GM08714 (cell line): ENCODE results near the gene MOB1B.
"Not testable (repeated sequence)": the region's sequence is repeated elsewhere in the genome, so short reads cannot be mapped to it uniquely, and the experiment has no call there.

Source experiments
- H3K4me3 ChIP-seq: fragments of 200-500 bp; sonication (Bioruptor generic); 2 replicates; pipeline ENCODE4 v1.5.1; 2014; ENCODE audit warnings: mild to moderate bottlenecking, low read length, inconsistent platforms
- ZNF274 ChIP-seq: IDR thresholded peaks from 2 replicates; pipeline ENCODE4 v1.6.1; 2012; ENCODE audit warnings: mild to moderate bottlenecking, low read depth, low read length

Gene MOB1B

GRCh38 chr4:70997036-70997435, 94.9 kb downstream of the MOB1B start:
- no peak overlapping the region; the same call in 1 of the 2 replicates for H3K4me3 ChIP-seq
- TF ChIP-seq ZNF274 = no peak

- no peak overlapping the region; the same call in 1 of the 2 replicates for H3K4me3 ChIP-seq
- no peak for TF ChIP-seq ZNF274
Observed at GRCh38 chr4:70997546-70997945, 95.4 kb downstream of the MOB1B start.

GRCh38 chr4:70999639-71000038, 97.5 kb downstream of the MOB1B start:
- not testable (repeated sequence) for H3K4me3 ChIP-seq

- not testable (repeated sequence) for H3K4me3 ChIP-seq
Observed at GRCh38 chr4:71001363-71001762, 99.2 kb downstream of the MOB1B start.

GRCh38 chr4:71004281-71004851, 102.2 kb downstream of the MOB1B start:
- no peak for TF ChIP-seq ZNF274
- no peak overlapping the region; the same call in 1 of the 2 replicates for H3K4me3 ChIP-seq

- not testable (repeated sequence) for H3K4me3 ChIP-seq
Observed at GRCh38 chr4:71005025-71005424, 102.9 kb downstream of the MOB1B start.

GRCh38 chr4:71006203-71006907, 104.2 kb downstream of the MOB1B start:
- TF ChIP-seq ZNF274 = no peak
- H3K4me3 ChIP-seq = peak overlapping the region; percentile 39

GRCh38 chr4:71008196-71008595, 106.0 kb downstream of the MOB1B start:
- no peak for TF ChIP-seq ZNF274
- no peak overlapping the region for H3K4me3 ChIP-seq

- no peak overlapping the region for H3K4me3 ChIP-seq
- TF ChIP-seq ZNF274 = no peak
Observed at GRCh38 chr4:71009086-71009485, 106.9 kb downstream of the MOB1B start.

GRCh38 chr4:71009890-71010588, 107.9 kb downstream of the MOB1B start:
- no peak for TF ChIP-seq ZNF274
- no peak overlapping the region for H3K4me3 ChIP-seq

GRCh38 chr4:71011451-71011850, 109.3 kb downstream of the MOB1B start:
- no peak for TF ChIP-seq ZNF274

GRCh38 chr4:71017391-71017790, 115.2 kb downstream of the MOB1B start:
- H3K4me3 ChIP-seq = not testable (repeated sequence)

More at GRCh38 chr4:71011451-71011850, 109.3 kb downstream of the MOB1B start:
- H3K4me3 ChIP-seq = no peak overlapping the region

GRCh38 chr4:71020611-71021010, 118.4 kb downstream of the MOB1B start:
- no peak overlapping the region for H3K4me3 ChIP-seq
- no peak for TF ChIP-seq ZNF274

GRCh38 chr4:71025654-71026053, 123.5 kb downstream of the MOB1B start:
- no peak for TF ChIP-seq ZNF274
- H3K4me3 ChIP-seq = no peak overlapping the region

GRCh38 chr4:71026086-71026485, 123.9 kb downstream of the MOB1B start:
- no peak for TF ChIP-seq ZNF274
- no peak overlapping the region for H3K4me3 ChIP-seq

GRCh38 chr4:71027611-71028010, 125.4 kb downstream of the MOB1B start:
- TF ChIP-seq ZNF274 = no peak
- H3K4me3 ChIP-seq = no peak overlapping the region
